HepG2 (cell line): ENCODE measurements around the gene SMIM8. TPM values are rescaled to one million over a fixed set of nuclear protein-coding genes. Genes with fewer than 3 reads are reported as not detected.

ENCODE experiments used
- SALL1 ChIP-seq: sonication (generic); formaldehyde crosslinking; IDR thresholded peaks from 2 replicates; pipeline ENCODE4 v1.8.0; 2022; ENCODE audit warnings: mild to moderate bottlenecking, missing genetic modification reagents
- TRIM24 ChIP-seq: sonication (generic); formaldehyde crosslinking; IDR thresholded peaks from 2 replicates; pipeline ENCODE4 v1.8.0; 2022; ENCODE audit warnings: mild to moderate bottlenecking, missing genetic modification reagents
- ZNF414 ChIP-seq: sonication (generic); formaldehyde crosslinking; IDR thresholded peaks from 2 replicates; pipeline ENCODE4 v1.5.0; 2020; ENCODE audit warnings: missing genetic modification reagents
- ZNF503 ChIP-seq: sonication (generic); formaldehyde crosslinking; IDR thresholded peaks from 2 replicates; pipeline ENCODE4 v1.4.0; 2020; ENCODE audit warnings: missing genetic modification reagents
- ZNF678 ChIP-seq: sonication (generic); formaldehyde crosslinking; IDR thresholded peaks from 2 replicates; pipeline ENCODE4 v1.4.0; 2020; ENCODE audit warnings: mild to moderate bottlenecking, missing genetic modification reagents
- polyA plus RNA-seq, 8 experiments: library from polyadenylated mRNA; depleted of rRNA in 3 of 8; stranded (reverse) in 7 of 8; unstranded in 1 of 8; fragments of >200 nt; fragmentation: Illumina TruSeq in 4 of 8; extraction: Trizol in 4 of 8; gene quantifications; 2 replicates each; pipeline versions ENCODE4 v1.2.1 to v1.2.3, GENCODE V29; 2011 to 2016; ENCODE audit warnings: low read depth in 4 of 8, missing spikeins in 1 of 8, mixed read lengths in 1 of 8; ENCODE audit not compliant: insufficient read depth in 1 of 8
- total RNA-seq, 5 experiments: library from RNA; depleted of rRNA; stranded (reverse); fragments of >200 nt; fragmentation: Illumina TruSeq; extraction: Trizol; gene quantifications; 2 replicates each; pipeline ENCODE4 v1.2.3, GENCODE V29; 2016; ENCODE audit warnings: low read depth in 1 of 5
- TF ChIP-seq, protein P1 (sequence below): sonication (generic); formaldehyde crosslinking; IDR thresholded peaks from 2 replicates; pipeline ENCODE4 v1.5.0; 2020; ENCODE audit warnings: missing genetic modification reagents
- TF ChIP-seq, protein P2 (sequence below): sonication (generic); formaldehyde crosslinking; conservative IDR thresholded peaks from 2 replicates; pipeline ENCODE4 v1.4.0; 2020; ENCODE audit warnings: missing genetic modification reagents

The SMIM8 gene
- total and polyA plus RNA-seq, 2 of the 13 experiments (the other 11 are each of a cell fraction or from before 2014, with no cell fraction given): 4.8 to 10.0 TPM

- TF ChIP-seq, protein P1, sequence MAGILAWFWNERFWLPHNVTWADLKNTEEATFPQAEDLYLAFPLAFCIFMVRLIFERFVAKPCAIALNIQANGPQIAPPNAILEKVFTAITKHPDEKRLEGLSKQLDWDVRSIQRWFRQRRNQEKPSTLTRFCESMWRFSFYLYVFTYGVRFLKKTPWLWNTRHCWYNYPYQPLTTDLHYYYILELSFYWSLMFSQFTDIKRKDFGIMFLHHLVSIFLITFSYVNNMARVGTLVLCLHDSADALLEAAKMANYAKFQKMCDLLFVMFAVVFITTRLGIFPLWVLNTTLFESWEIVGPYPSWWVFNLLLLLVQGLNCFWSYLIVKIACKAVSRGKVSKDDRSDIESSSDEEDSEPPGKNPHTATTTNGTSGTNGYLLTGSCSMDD (CRISPR knock-in tag): no peak
- TF ChIP-seq ZNF503: no peak
- no peak for TF ChIP-seq TRIM24 (CRISPR knock-in tag)
- TF ChIP-seq SALL1 (CRISPR knock-in tag): peak; percentile 52; the same call in 1 of the 2 replicates
- TF ChIP-seq ZNF678 (CRISPR knock-in tag): no peak
- TF ChIP-seq, protein P2, sequence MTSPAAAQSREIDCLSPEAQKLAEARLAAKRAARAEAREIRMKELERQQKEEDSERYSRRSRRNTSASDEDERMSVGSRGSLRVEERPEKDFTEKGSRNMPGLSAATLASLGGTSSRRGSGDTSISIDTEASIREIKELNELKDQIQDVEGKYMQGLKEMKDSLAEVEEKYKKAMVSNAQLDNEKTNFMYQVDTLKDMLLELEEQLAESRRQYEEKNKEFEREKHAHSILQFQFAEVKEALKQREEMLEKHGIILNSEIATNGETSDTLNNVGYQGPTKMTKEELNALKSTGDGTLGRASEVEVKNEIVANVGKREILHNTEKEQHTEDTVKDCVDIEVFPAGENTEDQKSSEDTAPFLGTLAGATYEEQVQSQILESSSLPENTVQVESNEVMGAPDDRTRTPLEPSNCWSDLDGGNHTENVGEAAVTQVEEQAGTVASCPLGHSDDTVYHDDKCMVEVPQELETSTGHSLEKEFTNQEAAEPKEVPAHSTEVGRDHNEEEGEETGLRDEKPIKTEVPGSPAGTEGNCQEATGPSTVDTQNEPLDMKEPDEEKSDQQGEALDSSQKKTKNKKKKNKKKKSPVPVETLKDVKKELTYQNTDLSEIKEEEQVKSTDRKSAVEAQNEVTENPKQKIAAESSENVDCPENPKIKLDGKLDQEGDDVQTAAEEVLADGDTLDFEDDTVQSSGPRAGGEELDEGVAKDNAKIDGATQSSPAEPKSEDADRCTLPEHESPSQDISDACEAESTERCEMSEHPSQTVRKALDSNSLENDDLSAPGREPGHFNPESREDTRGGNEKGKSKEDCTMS: no peak
- no peak for TF ChIP-seq ZNF414 (CRISPR knock-in tag)
- TF ChIP-seq, all 625 proteins: peak for 18
These were observed 18.8 kb downstream of the SMIM8 start (continued) for GRCh38 chr6:87341158-87341557.
